Measurements from ENCODE around the gene DZIP1. TPM values are rescaled to one million over a fixed set of nuclear protein-coding genes. Genes with fewer than 3 reads are reported as not detected.

DZIP1 gene
- total RNA-seq, 1 donor from 2014 or later, result 11.0 TPM

GRCh38 chr13:95626768-95627167, 17.7 kb downstream of the DZIP1 start:
- no peak overlapping the region for H3K9ac ChIP-seq (ENCODE audit: low read depth in 1 of 3, low read length in 3 of 3)
- no peak overlapping the region for H3K27ac ChIP-seq (ENCODE audit: low read depth, low read length)
- no peaks in the 10 kb centered on the region for H3K9me3 ChIP-seq (ENCODE audit: control insufficient read depth in 3 of 3, low read length in 3 of 3)
- no peaks in the 10 kb centered on the region for H3K4me1 ChIP-seq (ENCODE audit: control insufficient read depth in 3 of 3, insufficient read depth in 3 of 3, low read length in 3 of 3)
- H3K27me3 ChIP-seq (ENCODE audit: control insufficient read depth in 3 of 3, insufficient read depth in 3 of 3, low read length in 3 of 3), result no peaks in the 10 kb centered on the region
- H3K4me3 ChIP-seq (ENCODE audit: low read length in 3 of 3), result no peak overlapping the region
- H3K36me3 ChIP-seq (ENCODE audit: control insufficient read depth in 3 of 3, insufficient read depth in 3 of 3, low read length in 3 of 3), result peaks cover 0 to 12% (median 0%) of the 10 kb centered on the region in 3 donors

DNA sequence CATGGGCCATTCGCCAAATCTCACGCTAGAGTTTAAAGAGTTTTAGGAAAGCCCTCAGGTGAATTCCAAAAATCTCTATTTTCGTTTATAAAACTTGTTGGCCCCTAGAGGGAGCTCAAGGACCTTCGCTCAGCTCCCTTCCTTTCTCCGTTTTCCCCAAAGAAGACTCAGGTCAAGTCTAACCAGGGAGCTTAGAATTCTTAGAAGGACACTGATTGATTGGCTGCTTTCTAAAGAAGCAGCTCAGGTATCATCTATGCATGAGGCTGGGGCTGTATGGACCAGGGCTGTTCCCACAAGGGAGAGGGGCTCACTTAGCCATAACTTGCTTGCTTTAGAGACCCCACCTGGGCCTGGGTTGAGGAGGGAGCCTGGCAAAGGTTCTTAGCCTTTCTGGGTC, 20.5 kb downstream of the DZIP1 start:
- Histone ChIP-seq H3K27ac (ENCODE audit: low read depth, low read length) (no peak overlapping the region), H3K9me3 (ENCODE audit: control insufficient read depth in 3 of 3, low read length in 3 of 3) (no peaks in the 10 kb centered on the region), H3K9ac (ENCODE audit: low read depth in 1 of 3, low read length in 3 of 3) (no peak overlapping the region), H3K4me1 (ENCODE audit: control insufficient read depth in 3 of 3, insufficient read depth in 3 of 3, low read length in 3 of 3) (no peaks in the 10 kb centered on the region), H3K36me3 (ENCODE audit: control insufficient read depth in 3 of 3, insufficient read depth in 3 of 3, low read length in 3 of 3) (peaks cover 0 to 4% (median 0%) of the 10 kb centered on the region in 3 donors), H3K27me3 (ENCODE audit: control insufficient read depth in 3 of 3, insufficient read depth in 3 of 3, low read length in 3 of 3) (no peaks in the 10 kb centered on the region), H3K4me3 (ENCODE audit: low read length in 3 of 3) (no peak overlapping the region)

GRCh38 chr13:95623141-95623540, 21.4 kb downstream of the DZIP1 start:
- H3K27me3 ChIP-seq (ENCODE audit: control insufficient read depth in 3 of 3, insufficient read depth in 3 of 3, low read length in 3 of 3), result no peaks in the 10 kb centered on the region
- H3K9me3 ChIP-seq (ENCODE audit: control insufficient read depth in 3 of 3, low read length in 3 of 3), result no peaks in the 10 kb centered on the region
- no peak overlapping the region for H3K9ac ChIP-seq (ENCODE audit: low read depth in 1 of 3, low read length in 3 of 3)
- H3K36me3 ChIP-seq (ENCODE audit: control insufficient read depth in 3 of 3, insufficient read depth in 3 of 3, low read length in 3 of 3), result peaks cover 0 to 3% (median 0%) of the 10 kb centered on the region in 3 donors
- no peaks in the 10 kb centered on the region for H3K4me1 ChIP-seq (ENCODE audit: control insufficient read depth in 3 of 3, insufficient read depth in 3 of 3, low read length in 3 of 3)
- no peak overlapping the region for H3K4me3 ChIP-seq (ENCODE audit: low read length in 3 of 3)
- no peak overlapping the region for H3K27ac ChIP-seq (ENCODE audit: low read depth, low read length)

- H3K27me3 ChIP-seq (ENCODE audit: control insufficient read depth in 3 of 3, insufficient read depth in 3 of 3, low read length in 3 of 3), result no peaks in the 10 kb centered on the region
- no peaks in the 10 kb centered on the region for H3K9me3 ChIP-seq (ENCODE audit: control insufficient read depth in 3 of 3, low read length in 3 of 3)
- no peak overlapping the region for H3K27ac ChIP-seq (ENCODE audit: low read depth, low read length)
- H3K4me3 ChIP-seq (ENCODE audit: low read length in 3 of 3), result no peak overlapping the region
- peaks cover 0 to 3% (median 0%) of the 10 kb centered on the region in 3 donors for H3K36me3 ChIP-seq (ENCODE audit: control insufficient read depth in 3 of 3, insufficient read depth in 3 of 3, low read length in 3 of 3)
- H3K4me1 ChIP-seq (ENCODE audit: control insufficient read depth in 3 of 3, insufficient read depth in 3 of 3, low read length in 3 of 3), result no peaks in the 10 kb centered on the region
- no peak overlapping the region for H3K9ac ChIP-seq (ENCODE audit: low read depth in 1 of 3, low read length in 3 of 3)
Observed at GRCh38 chr13:95620825-95621498, 23.5 kb downstream of the DZIP1 start.

- H3K36me3 ChIP-seq (ENCODE audit: control insufficient read depth in 3 of 3, insufficient read depth in 3 of 3, low read length in 3 of 3), result no peaks in the 10 kb centered on the region
- no peak overlapping the region for H3K27ac ChIP-seq (ENCODE audit: low read depth, low read length)
- no peaks in the 10 kb centered on the region for H3K4me1 ChIP-seq (ENCODE audit: control insufficient read depth in 3 of 3, insufficient read depth in 3 of 3, low read length in 3 of 3)
Observed at GRCh38 chr13:95620030-95620824, 24.3 kb downstream of the DZIP1 start.

GRCh38 chr13:95615539-95615938, 29.0 kb downstream of the DZIP1 start:
- no peak overlapping the region for H3K4me3 ChIP-seq (ENCODE audit: low read length in 3 of 3)
- H3K36me3 ChIP-seq (ENCODE audit: control insufficient read depth in 3 of 3, insufficient read depth in 3 of 3, low read length in 3 of 3), result no peaks in the 10 kb centered on the region
- no peaks in the 10 kb centered on the region for H3K9me3 ChIP-seq (ENCODE audit: control insufficient read depth in 3 of 3, low read length in 3 of 3)
- no peak overlapping the region for H3K27ac ChIP-seq (ENCODE audit: low read depth, low read length)
- no peaks in the 10 kb centered on the region for H3K4me1 ChIP-seq (ENCODE audit: control insufficient read depth in 3 of 3, insufficient read depth in 3 of 3, low read length in 3 of 3)
- H3K27me3 ChIP-seq (ENCODE audit: control insufficient read depth in 3 of 3, insufficient read depth in 3 of 3, low read length in 3 of 3), result no peaks in the 10 kb centered on the region
- no peak overlapping the region for H3K9ac ChIP-seq (ENCODE audit: low read depth in 1 of 3, low read length in 3 of 3)

More at GRCh38 chr13:95620030-95620824, 24.3 kb downstream of the DZIP1 start:
- Histone ChIP-seq H3K9ac (ENCODE audit: low read depth in 1 of 3, low read length in 3 of 3) (no peak overlapping the region), H3K4me3 (ENCODE audit: low read length in 3 of 3) (no peak overlapping the region), H3K9me3 (ENCODE audit: control insufficient read depth in 3 of 3, low read length in 3 of 3) (no peaks in the 10 kb centered on the region), H3K27me3 (ENCODE audit: control insufficient read depth in 3 of 3, insufficient read depth in 3 of 3, low read length in 3 of 3) (no peaks in the 10 kb centered on the region)

GRCh38 chr13:95614641-95615245, 29.8 kb downstream of the DZIP1 start:
- Histone ChIP-seq H3K9ac (ENCODE audit: low read depth in 1 of 3, low read length in 3 of 3) (no peak overlapping the region), H3K4me3 (ENCODE audit: low read length in 3 of 3) (no peak overlapping the region), H3K9me3 (ENCODE audit: control insufficient read depth in 3 of 3, low read length in 3 of 3) (no peaks in the 10 kb centered on the region), H3K27ac (ENCODE audit: low read depth, low read length) (no peak overlapping the region), H3K27me3 (ENCODE audit: control insufficient read depth in 3 of 3, insufficient read depth in 3 of 3, low read length in 3 of 3) (no peaks in the 10 kb centered on the region), H3K4me1 (ENCODE audit: control insufficient read depth in 3 of 3, insufficient read depth in 3 of 3, low read length in 3 of 3) (no peaks in the 10 kb centered on the region), H3K36me3 (ENCODE audit: control insufficient read depth in 3 of 3, insufficient read depth in 3 of 3, low read length in 3 of 3) (no peaks in the 10 kb centered on the region)

DNA sequence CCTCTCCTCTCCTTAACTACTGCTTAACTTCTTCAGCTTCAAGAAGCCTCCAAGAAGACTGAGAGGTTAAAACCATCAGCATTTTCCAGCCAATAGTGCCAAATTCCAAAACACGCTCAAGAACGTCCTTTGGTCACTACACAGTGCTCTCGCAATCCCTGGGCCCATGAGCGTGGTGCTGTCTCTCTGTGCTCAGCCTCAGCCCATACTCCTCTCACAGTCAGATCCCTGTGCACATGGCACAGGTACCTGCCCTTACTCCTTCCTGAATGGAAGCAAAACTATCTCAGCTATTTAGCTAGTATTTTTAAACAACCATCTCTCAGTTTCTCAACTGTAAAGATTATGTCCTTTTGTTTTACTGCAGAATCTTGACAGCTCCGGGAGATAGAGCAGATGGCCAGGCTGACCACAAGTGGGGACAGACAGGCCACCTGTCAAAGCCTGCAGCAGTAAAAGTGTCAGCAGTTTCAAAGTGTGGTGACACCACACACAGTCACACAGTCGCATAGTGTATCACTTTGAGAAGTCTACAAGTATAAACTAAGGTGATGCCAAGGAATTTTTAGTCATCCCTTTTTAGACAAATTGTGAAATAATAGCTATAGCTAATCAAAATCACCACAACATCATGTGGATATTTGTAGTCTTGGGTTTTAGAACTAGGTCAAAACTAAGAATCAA, 35.7 kb downstream of the DZIP1 start:
- H3K9ac ChIP-seq (ENCODE audit: low read depth in 1 of 3, low read length in 3 of 3), result no peak overlapping the region
- H3K27me3 ChIP-seq (ENCODE audit: control insufficient read depth in 3 of 3, insufficient read depth in 3 of 3, low read length in 3 of 3), result no peaks in the 10 kb centered on the region
- H3K36me3 ChIP-seq (ENCODE audit: control insufficient read depth in 3 of 3, insufficient read depth in 3 of 3, low read length in 3 of 3), result no peaks in the 10 kb centered on the region
- H3K27ac ChIP-seq (ENCODE audit: low read depth, low read length), result no peak overlapping the region
- H3K4me3 ChIP-seq (ENCODE audit: low read length in 3 of 3), result no peak overlapping the region
- H3K4me1 ChIP-seq (ENCODE audit: control insufficient read depth in 3 of 3, insufficient read depth in 3 of 3, low read length in 3 of 3), result peaks cover 0 to 2% (median 0%) of the 10 kb centered on the region in 3 donors
- no peaks in the 10 kb centered on the region for H3K9me3 ChIP-seq (ENCODE audit: control insufficient read depth in 3 of 3, low read length in 3 of 3)

DNA sequence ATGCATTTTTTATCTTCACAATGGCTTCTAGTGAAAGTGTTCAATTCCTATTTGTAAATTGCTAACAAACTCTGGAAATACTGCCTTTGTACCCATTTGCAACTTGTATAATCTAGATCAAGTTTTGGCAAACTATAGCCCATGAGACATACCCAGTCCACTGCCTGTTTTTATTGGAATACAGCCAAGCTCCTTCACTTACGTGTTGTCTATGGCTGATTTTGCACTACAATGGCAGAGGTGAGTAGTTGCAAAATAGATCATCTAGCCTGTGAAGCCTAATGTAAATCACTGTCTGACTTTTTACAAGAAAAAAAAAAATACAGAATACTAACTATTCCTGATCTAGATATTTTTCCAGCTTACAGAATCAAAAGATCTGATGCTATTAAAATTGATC, 37.1 kb downstream of the DZIP1 start:
- no peak overlapping the region for H3K9ac ChIP-seq (ENCODE audit: low read depth in 1 of 3, low read length in 3 of 3)
- H3K9me3 ChIP-seq (ENCODE audit: control insufficient read depth in 3 of 3, low read length in 3 of 3), result no peaks in the 10 kb centered on the region

More for the DNA sequence above, 37.1 kb downstream of the DZIP1 start:
- Histone ChIP-seq H3K27me3 (ENCODE audit: control insufficient read depth in 3 of 3, insufficient read depth in 3 of 3, low read length in 3 of 3) (peaks cover 0 to 3% (median 0%) of the 10 kb centered on the region in 3 donors), H3K4me1 (ENCODE audit: control insufficient read depth in 3 of 3, insufficient read depth in 3 of 3, low read length in 3 of 3) (peaks cover 0 to 2% (median 0%) of the 10 kb centered on the region in 3 donors), H3K27ac (ENCODE audit: low read depth, low read length) (no peak overlapping the region), H3K4me3 (ENCODE audit: low read length in 3 of 3) (no peak overlapping the region), H3K36me3 (ENCODE audit: control insufficient read depth in 3 of 3, insufficient read depth in 3 of 3, low read length in 3 of 3) (peaks cover 0 to 2% (median 0%) of the 10 kb centered on the region in 3 donors)

All from skeletal muscle tissue (tissue), 4 donors.